ENCODE data around the gene SERPINA6.
"Not testable (repeated sequence)": the region's sequence is repeated elsewhere in the genome, so short reads cannot be mapped to it uniquely, and the experiment has no call there.

SERPINA6 gene

GRCh38 chr14:94320243-94320642 lies 2.9 kb downstream of the SERPINA6 start:
- no peak for DNase-seq

GRCh38 chr14:94317259-94317658 lies 5.9 kb downstream of the SERPINA6 start:
- no peak for DNase-seq

DNA sequence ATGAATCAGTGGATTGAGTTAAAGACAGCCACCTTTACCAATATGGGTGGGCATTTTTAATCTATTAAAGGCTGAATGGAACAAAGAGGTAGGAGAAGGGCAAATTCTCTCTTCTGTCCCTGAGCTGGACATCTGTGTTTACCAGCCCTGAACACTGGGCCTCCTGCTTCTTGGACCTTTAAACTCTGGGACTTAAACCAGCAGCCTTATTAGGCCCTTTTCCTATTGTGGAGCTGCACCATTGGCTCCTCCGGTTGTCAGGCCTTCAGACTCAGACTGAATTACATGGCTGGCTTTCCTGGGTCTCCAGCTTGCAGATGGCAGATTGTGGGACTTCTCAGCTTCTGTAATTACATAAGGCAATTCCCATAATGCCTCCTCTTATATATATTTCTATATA lies 6.4 kb downstream of the SERPINA6 start:
- no peak for DNase-seq

- no peak for DNase-seq
These were observed 8.2 kb downstream of the SERPINA6 start for GRCh38 chr14:94314890-94315289.

GRCh38 chr14:94313991-94314655 lies 9.0 kb downstream of the SERPINA6 start:
- no peak for DNase-seq

DNA sequence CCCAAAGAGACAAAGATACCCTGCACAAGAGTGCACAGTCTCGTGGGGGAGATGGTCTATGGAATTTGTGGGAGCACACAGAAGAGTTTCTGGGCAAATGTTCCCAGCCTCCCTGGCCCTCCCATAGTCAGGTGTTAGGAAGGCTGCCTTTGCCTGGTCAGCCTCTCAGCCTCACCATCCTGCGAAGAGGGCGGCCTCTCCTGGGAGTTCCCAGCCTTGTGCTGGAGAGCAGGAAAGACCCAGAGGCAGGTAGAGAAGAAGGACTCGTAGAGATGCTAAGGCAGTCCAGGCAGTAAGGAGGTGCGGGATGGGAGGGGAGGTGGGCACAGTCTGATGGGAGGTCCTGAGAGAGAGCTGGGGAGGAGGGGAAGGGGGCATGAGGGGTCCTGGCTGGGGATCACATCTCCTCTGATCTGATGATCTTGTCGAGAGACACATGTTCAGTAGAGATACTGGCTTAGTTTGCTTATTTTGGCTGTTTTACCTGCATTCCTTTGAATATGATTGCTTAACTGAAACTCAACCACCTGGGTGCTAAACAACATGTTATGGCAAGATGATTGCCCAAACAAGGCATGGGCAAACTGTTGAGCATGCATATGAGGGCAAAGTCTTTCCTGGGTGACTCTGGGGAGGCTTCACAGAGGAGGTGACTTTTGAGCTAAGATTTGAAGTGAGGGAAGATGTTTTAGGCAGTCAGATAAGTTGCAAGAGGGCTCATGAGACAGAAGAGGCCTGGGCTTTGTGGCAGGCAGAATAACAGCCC lies 10.5 kb downstream of the SERPINA6 start:
- DNase-seq = no peak

GRCh38 chr14:94310248-94310647 lies 12.9 kb downstream of the SERPINA6 start:
- no peak for DNase-seq

DNA sequence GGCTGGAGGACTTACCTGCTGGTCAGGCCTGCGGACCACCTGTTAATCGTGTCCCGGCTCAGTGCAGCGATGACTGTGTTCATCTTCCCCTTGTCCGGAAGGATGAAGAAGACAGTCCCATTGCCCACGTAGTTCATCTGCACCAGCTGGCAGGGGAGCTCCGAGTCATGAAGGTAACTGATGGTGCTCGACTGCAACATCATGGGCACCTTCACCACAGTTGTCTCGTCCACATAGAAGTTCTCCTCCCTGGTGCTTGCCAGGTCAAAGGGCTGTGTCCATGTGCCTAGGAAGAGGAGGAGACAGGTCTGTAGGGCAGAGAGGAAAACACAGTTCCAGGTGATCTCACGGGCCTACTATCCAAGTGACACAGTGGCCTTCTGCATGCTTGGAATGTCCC lies 13.4 kb downstream of the SERPINA6 start:
- DNase-seq = no peak

DNA sequence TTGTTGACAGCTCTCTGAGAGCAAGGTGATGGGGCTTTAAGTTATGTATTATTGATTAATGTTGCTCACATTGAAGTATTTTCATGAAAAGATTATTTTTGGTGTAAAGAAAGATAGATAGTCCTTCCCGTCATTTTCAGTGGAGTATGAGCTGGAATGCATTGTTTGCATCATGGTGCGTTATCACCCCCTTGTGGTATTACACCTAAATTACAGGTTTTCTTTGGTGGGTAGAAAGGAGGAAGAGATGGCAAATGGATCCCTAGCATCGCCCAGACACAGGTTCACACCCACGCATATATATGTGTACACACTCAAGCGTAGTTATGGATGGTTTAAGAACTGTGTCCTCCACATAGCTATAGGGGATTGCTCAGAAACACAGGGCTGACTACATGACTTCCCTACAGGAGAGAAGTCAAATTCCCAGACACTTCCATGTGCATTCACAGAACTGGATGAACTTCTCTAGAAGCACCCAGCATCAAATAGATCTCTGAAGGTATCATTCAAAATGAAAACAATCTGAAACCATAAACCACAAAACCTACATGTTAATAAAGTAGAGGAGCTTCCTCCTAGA lies 15.6 kb downstream of the SERPINA6 start:
- DNase-seq = no peak

DNA sequence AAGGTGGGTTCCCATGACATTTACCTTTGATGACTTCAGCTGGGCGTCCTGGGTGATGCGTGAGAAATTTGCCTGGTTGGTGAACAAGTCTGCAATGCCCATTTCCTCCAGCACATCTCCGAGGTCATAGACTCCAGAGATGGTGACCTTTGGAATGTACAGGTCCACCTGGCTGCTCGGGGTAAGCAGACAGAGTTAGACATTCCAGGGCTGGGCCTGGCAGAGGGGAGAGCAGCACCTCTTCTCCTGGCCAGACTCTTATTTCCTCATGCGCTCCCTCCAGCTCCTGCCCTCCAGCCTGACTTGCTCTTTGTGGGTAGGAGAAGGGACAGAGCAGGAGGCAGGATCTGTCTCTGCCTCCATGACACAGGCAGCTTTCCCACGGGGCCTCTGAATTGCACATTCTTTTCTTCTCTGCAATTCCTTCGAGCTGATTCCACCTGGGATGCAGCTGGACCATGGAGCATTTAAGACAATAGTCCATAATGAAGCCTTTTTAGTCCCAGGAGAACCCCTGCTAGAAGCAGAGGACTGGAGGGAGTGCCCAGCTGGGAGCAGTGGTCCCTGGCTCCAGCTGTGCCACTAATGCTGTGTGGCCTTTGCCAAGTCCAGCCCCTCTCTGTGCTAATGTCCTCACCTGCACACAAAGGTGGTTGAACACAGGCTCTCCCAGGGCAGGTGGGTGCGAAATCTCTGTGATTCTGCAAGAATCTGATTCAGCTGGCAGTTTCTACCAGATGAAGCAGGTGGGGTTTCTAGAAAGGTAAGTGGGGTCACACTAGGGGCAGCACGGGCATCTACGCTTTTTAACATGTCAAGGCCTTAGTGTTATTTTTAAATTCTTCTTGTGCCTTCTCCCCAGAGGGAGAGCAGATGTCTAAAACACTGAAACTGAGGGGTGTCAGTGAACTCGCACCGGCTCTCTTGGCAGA lies 16.8 kb downstream of the SERPINA6 start:
- no peak for DNase-seq

- no peak for DNase-seq
These were observed 17.5 kb downstream of the SERPINA6 start for GRCh38 chr14:94305620-94306019.

DNA sequence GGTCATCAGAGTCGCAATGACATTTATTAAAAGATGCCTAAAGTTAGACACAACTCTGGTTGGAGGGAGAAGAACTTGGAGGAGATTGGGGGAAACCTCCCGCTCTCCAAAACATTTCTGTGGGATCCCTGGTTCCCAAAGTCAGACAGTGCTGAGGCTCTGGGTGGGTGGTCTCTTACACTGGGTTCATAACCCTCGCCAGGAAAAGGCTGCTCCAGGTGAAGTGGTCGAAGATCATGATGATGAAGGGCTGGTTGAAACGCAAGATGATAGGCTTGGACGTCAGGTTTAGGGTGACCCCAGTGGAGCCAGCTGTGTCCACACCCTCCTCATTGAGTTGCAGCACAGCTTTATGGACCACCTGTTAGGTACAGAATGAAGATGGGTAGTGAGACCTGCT lies 18.9 kb downstream of the SERPINA6 start:
- DNase-seq = no peak

- no peak for DNase-seq
These were observed 20.0 kb downstream of the SERPINA6 start for GRCh38 chr14:94303111-94303510.

DNA sequence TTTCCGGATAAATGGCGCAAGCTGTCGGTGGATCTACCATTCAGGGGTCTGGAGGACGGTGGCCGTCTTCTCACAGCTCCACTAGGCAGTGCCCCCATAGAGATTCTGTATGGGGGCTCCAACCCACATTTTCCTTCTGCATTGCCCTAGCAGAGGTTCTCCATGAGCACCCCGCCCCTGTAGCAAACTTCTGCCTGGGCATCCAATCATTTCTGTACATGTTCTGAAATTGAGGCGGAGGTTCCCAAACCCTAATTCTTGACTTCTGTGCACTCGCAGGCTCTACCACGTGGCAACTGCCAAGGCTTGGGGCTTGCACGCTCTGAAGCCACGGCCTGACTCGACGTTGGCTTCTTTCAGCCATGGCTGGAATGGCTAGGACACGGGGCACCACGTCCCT lies 25.0 kb downstream of the SERPINA6 start:
- DNase-seq = no peak

DNA sequence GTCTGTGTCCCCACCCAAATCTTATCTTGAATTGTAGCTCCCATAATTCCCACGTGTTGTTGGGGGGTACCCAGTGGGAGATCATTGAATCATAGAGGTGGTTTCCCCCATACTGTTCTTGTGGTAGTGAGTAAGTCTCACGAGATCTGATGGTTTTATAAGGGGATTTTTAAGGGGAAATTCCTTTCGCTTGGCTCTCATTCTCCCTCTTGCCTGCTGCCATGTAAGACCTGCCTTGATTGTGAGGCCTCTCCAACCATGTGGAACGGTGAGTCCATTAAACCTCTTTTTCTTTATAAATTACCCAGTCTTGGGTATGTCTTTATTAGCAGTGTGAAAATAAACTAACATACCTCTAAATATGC lies 27.0 kb downstream of the SERPINA6 start:
- DNase-seq = not testable (repeated sequence)

GRCh38 chr14:94295360-94296180 lies 27.6 kb downstream of the SERPINA6 start:
- DNase-seq = no peak

DNA sequence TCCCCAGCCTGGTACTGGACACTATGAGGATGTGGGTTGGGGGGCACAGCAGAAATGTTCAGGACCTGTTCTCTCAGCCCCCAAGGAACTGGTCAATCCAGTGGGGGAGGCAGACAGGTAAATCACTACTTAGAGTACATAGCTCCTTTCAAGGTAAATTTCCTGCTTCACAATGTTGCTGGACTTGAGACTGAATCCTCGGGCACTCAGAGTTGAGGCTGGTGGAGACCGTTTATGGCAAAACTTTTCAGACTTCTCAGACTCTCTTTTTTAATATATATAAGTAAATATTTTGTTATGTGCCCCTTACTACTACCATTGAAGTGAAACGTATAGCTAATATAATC lies 29.6 kb downstream of the SERPINA6 start:
- DNase-seq = no peak

- DNase-seq = no peak
These were observed 30.1 kb downstream of the SERPINA6 start, which contains the start of gene SERPINA10 for GRCh38 chr14:94292872-94293577. Gene SERPINA10, minus strand, starts transcription at chr14:94293268. Its CDS starts 2,675 bp downstream, at chr14:94290593.

DNA sequence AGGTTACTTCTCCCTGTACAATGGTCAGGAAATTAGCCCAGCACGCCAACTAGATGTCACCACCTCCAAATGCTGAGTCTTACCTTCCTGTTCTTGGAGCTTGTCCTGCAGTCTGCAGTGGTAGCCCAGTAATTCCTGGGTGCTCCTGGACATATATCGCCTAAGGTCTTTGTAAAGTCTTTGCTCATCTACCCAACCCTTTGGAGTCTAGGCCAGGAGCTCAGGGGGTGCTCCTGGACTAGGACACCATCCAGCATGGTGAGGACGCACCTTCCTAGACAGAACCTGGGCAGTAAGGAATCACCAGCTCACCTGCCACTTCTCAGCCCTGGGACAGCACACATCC lies 30.6 kb downstream of the SERPINA6 start:
- DNase-seq = no peak

GRCh38 chr14:94291906-94292525 lies 31.1 kb downstream of the SERPINA6 start:
- DNase-seq = no peak
